ENCODE measurements around the gene DDB1. TPM values are rescaled to one million over a fixed set of nuclear protein-coding genes. Genes with fewer than 3 reads are reported as not detected.

The DDB1 gene
- total RNA-seq, 4 donors from 2014 or later: 175 to 215 (median 189) TPM

DNA sequence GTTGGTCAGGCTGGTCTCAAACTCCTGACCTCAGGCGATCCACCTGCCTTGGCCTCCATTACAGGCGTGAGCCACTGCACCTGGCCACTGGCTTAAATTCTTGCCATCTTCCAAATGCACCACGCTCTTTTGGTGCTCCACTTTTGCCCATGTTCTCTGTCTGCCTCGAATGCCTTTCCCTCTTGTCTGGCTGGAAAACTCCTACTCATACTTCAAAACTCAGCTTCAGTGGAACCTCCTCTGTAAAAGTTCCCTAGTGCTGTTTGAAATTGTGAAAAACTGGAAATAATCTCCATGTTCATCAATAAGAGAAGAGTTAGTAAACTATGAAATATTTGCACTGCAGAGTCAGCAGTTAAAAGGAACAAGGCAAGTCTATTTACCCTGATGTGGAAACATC, 49.3 kb downstream of the DDB1 start:
- ATAC-seq: no peak

DNA sequence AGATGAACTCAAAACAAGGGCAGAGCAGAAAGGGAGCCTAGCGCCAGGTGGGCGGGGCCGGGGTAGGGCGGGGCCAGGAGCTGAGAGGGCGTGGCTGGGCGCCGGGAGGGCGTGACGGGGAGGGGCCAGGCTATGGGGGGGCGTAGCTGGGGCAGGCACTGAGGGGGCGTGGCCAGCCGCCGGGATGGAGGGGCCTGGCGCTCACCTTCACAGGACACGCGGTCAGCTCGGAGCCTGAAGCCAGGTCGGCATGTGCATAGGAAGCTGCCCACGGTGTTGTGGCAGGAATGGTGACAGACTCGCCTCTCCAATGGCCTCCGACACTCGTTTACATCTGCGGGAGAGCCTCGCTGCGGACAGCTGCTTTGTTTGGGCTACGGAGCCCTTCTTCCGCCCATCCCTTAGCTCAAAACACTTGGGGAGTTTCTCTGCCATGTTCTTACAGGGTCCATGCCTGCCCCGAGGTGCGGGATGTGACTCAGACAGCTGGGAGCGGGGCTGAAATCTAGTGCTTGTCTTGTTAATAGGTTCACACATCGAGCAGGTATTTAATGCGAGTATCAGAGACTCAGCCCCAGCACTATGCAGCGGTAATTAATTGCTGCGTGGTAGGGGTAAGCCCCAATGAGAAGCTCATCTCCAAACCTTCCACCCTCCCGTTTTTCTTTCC, 51.2 kb downstream of the DDB1 start:
- in situ Hi-C loops (cut with MboI; ENCODE audit: low sequenced_read_pairs in 4 of 4): no loop called here
- no peak overlapping the region for H3K4me3 ChIP-seq
- no peaks in the 10 kb centered on the region for H3K27me3 ChIP-seq
- H3K27ac ChIP-seq: no peak overlapping the region
- ATAC-seq (no peak), DNase-seq (no peak)
- intact Hi-C loops (cut with DNase I; ENCODE audit: low total_unique reads): no loop called here
- no peak for TF ChIP-seq POLR2A (IDR thresholded peaks at IDR 0.05)
- TF ChIP-seq, protein P1, sequence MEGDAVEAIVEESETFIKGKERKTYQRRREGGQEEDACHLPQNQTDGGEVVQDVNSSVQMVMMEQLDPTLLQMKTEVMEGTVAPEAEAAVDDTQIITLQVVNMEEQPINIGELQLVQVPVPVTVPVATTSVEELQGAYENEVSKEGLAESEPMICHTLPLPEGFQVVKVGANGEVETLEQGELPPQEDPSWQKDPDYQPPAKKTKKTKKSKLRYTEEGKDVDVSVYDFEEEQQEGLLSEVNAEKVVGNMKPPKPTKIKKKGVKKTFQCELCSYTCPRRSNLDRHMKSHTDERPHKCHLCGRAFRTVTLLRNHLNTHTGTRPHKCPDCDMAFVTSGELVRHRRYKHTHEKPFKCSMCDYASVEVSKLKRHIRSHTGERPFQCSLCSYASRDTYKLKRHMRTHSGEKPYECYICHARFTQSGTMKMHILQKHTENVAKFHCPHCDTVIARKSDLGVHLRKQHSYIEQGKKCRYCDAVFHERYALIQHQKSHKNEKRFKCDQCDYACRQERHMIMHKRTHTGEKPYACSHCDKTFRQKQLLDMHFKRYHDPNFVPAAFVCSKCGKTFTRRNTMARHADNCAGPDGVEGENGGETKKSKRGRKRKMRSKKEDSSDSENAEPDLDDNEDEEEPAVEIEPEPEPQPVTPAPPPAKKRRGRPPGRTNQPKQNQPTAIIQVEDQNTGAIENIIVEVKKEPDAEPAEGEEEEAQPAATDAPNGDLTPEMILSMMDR (IDR thresholded peaks at IDR 0.05 in 4 of 5, conservative IDR thresholded peaks at IDR 0.05 in 1 of 5): no peak
- H3K4me1 ChIP-seq: no peaks in the 10 kb centered on the region
- peaks cover 0 to 5% of the 10 kb centered on the region in 2 donors for H3K36me3 ChIP-seq
- no peaks in the 10 kb centered on the region for H3K9me3 ChIP-seq

More for the DNA sequence above, 49.3 kb downstream of the DDB1 start:
- in situ Hi-C loops (cut with MboI; ENCODE audit: low sequenced_read_pairs in 4 of 4) (no loop called here), intact Hi-C loops (cut with DNase I; ENCODE audit: low total_unique reads) (no loop called here)
- Histone ChIP-seq H3K27me3 (no peaks in the 10 kb centered on the region), H3K9me3 (no peaks in the 10 kb centered on the region), H3K4me1 (no peaks in the 10 kb centered on the region), H3K4me3 (no peak overlapping the region), H3K36me3 (peaks cover 0 to 5% of the 10 kb centered on the region in 2 donors), H3K27ac (no peak overlapping the region)
- TF ChIP-seq, protein P1 (IDR thresholded peaks at IDR 0.05 in 4 of 5, conservative IDR thresholded peaks at IDR 0.05 in 1 of 5): no peak
- TF ChIP-seq POLR2A (IDR thresholded peaks at IDR 0.05): no peak
- DNase-seq: no peak

DNA sequence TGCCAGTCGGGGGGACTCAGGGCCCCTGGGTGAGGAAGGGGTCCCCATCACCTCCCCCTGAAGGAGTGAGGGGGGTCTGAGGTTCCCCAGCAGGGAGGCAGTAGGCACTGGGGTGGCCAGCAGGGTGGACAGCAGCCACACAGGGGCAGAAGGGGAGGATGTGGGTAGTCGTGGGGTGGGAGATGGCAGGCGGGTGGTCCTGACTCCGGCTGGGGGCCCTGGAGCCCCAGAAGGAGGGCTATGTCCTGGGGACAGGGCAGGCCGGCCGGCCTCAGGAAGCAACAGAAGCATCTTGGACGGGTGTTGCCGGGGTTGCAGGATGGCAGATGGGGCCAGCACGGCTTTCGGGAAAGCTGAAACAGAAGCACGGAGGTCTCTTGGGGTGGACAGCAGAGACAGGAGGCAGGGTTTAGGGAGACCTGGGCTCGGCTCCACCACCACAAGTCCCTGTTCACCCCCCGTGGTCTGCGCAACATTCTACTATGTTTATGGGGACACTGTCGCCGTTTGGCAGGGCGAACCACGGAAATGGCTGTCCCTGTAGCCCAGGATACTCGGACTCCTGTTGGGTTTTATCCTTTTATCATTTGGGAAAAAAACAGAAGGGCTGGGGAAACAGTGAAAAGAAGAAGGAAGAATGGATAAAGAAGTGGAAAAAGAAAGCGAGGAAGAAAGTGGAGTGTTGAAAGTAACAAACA, 51.9 kb downstream of the DDB1 start:
- H3K9me3 ChIP-seq: no peaks in the 10 kb centered on the region
- ATAC-seq: no peak
- DNase-seq: no peak
- no peaks in the 10 kb centered on the region for H3K4me1 ChIP-seq
- intact Hi-C loops (cut with DNase I; ENCODE audit: low total_unique reads): no loop called here
- no peak overlapping the region for H3K27ac ChIP-seq
- no peak overlapping the region for H3K4me3 ChIP-seq
- H3K36me3 ChIP-seq: peaks cover 0 to 2% of the 10 kb centered on the region in 2 donors
- TF ChIP-seq, protein P1 (IDR thresholded peaks at IDR 0.05 in 4 of 5, conservative IDR thresholded peaks at IDR 0.05 in 1 of 5): no peak
- TF ChIP-seq POLR2A (IDR thresholded peaks at IDR 0.05): no peak
- H3K27me3 ChIP-seq: no peaks in the 10 kb centered on the region
- in situ Hi-C loops (cut with MboI; ENCODE audit: low sequenced_read_pairs in 4 of 4): no loop called here

DNA sequence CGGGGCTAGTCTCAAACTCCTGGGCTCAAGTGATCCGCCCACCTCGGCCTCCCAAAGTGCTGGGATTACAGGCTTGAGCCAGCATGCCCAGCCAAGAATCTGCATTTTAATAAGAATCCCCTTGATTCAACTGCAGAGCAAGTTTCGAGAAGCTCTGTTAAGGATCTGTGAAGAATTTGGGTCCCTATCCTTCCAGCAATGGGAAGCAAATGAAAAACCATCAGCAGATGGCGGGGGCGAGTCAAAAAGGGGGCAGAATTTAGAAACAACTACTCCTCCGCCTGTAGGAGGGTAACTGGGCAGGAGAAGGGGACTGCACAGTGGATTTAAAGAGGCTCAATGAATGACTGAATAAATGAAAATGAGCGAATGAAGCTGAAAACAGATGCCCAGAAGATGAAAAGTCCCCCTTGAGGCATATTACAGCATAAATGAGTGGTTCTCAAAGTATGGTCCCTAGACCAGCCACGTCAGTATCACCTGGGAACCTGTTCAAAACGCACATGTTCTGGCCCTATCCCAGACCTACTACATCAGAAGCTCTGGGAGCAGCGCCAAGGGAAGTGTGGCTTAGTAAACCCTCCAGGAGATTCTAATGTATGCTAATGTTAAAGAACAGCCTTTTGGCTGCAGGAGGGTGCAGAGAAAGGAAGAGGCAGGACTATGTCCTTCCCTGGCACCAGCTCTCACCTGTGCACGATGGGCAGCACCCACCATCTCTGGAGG, 52.8 kb downstream of the DDB1 start:
- TF ChIP-seq POLR2A (IDR thresholded peaks at IDR 0.05): no peak
- TF ChIP-seq, protein P1 (IDR thresholded peaks at IDR 0.05 in 4 of 5, conservative IDR thresholded peaks at IDR 0.05 in 1 of 5): no peak
- intact Hi-C loops (cut with DNase I; ENCODE audit: low total_unique reads): no loop called here
- no peaks in the 10 kb centered on the region for H3K4me1 ChIP-seq
- no peak overlapping the region for H3K27ac ChIP-seq
- in situ Hi-C loops (cut with MboI; ENCODE audit: low sequenced_read_pairs in 4 of 4): no loop called here
- DNase-seq (no peak), ATAC-seq (no peak)
- H3K4me3 ChIP-seq: no peak overlapping the region
- no peaks in the 10 kb centered on the region for H3K9me3 ChIP-seq
- H3K36me3 ChIP-seq: no peaks in the 10 kb centered on the region
- no peaks in the 10 kb centered on the region for H3K27me3 ChIP-seq

Measured in gastrocnemius medialis (tissue), 4 donors.